Hippocampal formation (tissue), 2 donors: ENCODE measurements around the gene SAPCD1.
"Not testable (repeated sequence)": the region's sequence is repeated elsewhere in the genome, so short reads cannot be mapped to it uniquely, and the experiment has no call there.

Source experiments
- DNase-seq, 2 donors: peaks; one replicate each; lab custom pipeline; 2025; lab: John Stamatoyannopoulos, UW

The SAPCD1 gene

DNA sequence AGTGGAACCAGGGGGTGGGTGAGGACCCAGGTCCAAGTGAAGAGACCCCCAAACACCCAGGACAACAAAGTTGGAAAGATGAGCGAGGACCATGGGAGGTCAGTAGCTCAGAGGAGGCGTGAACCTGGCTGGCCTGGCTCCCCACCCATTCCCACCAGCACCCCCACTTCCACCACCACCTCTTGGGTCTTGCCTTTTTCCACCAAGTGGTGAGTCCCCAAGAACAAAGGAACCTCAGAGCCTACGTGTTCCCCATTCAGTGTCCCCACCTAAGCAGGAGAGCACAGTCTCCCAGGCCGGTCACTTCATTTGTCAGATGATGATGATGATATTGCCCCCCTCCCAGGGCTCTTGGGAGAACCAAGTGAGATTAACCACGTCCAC lies 15.2 kb downstream of the SAPCD1 start:
- DNase-seq, result no peak

DNA sequence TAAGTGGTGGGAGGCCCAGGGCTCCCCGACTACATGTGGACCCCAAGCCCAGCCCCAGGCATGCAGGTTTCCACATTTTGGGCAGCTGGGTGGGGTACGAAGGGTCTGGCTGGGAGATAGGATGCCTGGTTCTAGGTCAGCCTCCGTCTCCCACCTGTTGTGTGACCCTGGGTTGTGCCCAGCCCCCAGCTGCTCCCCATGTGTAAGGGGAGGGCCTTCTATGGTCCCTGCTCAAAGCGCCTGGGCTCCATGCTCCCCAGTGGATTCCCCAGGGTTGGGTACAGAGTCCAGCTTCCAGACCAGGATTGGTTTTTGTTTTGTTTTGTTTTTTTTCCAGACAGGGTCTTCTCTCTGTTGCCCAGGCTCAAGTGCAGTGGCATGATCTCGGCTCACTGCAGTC lies 15.7 kb downstream of the SAPCD1 start:
- no peak for DNase-seq

DNA sequence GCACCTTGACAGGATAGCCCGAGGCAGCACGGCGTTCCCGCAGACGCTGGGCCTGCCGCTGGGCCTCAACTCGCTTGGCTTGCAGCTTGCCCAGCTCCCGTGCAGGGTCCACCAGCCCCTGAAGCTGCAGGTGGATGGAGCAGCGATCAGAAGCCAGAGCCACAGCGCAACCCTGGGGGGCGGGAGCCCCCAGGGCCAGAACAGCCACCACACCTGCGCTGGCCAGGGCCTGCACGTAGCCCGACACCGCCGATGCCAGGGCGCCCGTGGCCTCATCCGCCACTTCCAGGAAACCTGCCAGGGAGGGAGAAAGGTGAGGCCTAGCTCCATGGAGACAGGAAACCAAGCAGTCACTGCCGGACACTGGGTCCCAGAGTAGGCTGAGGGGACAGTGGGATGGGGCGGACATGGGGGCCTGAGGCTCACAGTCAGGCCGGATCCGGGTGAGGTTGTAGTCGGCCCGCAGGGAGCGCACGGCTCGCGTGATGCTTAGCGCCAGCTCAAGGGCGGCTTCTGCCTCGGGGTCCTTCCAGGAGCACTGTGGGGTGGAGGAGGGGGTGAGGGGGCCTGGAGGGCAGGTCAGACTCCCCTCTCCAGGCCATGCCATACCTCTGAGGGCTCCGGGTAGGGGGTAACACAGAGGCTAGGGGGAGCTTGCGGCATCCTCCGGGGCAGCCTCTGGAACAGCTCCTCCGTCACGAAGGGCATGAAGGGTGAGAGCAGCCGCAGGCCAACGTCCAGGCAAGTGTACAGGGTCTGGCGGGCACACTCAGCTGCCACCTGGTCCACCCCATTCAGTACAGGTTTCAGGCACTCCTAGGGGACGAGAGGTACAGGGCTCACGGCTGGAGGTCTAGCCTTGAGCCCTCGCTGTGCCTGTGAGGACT lies 16.8 kb downstream of the SAPCD1 start:
- no peak for DNase-seq

DNA sequence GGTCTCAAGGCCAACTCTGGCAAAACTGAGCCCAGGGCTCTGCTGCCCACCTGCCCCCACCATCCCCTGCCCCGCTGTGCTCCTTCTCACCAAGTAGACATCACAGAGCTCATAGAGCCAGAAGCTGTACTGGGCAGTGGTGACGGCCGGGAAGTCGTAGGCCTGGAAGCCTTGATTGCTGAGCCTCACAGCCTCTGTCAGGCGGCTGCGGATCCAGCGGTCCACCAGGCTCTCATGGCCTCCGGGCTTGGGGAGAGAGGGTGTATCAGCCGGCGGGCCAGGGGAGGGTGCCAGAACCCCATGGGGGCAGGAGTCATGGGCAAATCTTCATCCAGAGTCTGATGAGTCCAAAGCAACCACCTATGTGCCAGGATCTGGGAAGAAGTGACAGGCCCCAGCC lies 17.5 kb downstream of the SAPCD1 start:
- DNase-seq, result no peak

DNA sequence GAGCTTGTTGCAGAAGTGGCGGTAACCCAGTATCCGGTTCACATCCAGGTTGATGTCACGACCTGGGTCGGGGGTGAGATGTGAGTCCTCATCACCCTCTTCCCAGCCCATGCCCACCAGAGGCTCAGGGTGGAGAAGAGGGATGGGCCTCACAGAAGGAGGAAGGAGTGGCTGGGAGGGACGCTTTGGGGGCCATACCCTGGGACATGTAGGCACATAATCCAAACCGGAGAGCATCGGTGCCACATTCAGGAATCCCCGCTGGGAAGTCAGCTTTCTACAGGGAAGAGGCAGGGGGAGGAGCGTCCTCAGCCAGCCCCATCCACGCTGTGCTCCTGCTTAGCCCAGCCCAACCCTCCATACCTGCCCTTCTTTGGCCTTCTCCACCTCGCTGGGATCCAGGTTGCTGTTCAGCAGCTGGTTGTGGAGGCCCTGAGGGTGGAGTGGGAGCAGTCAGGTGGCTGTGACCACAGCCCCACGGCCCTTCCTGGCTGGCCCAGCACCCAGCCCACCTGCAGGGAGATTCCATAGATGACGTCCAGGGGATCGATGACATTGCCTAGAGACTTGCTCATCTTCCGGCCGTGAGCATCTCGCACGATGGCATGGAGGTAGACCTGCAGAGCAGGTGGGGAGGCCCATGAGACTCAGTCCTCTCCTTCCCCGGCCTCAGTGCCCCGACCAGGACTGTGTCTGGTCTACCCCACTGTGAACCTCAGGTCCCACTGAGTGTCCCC lies 18.2 kb downstream of the SAPCD1 start:
- DNase-seq, result no peak

DNA sequence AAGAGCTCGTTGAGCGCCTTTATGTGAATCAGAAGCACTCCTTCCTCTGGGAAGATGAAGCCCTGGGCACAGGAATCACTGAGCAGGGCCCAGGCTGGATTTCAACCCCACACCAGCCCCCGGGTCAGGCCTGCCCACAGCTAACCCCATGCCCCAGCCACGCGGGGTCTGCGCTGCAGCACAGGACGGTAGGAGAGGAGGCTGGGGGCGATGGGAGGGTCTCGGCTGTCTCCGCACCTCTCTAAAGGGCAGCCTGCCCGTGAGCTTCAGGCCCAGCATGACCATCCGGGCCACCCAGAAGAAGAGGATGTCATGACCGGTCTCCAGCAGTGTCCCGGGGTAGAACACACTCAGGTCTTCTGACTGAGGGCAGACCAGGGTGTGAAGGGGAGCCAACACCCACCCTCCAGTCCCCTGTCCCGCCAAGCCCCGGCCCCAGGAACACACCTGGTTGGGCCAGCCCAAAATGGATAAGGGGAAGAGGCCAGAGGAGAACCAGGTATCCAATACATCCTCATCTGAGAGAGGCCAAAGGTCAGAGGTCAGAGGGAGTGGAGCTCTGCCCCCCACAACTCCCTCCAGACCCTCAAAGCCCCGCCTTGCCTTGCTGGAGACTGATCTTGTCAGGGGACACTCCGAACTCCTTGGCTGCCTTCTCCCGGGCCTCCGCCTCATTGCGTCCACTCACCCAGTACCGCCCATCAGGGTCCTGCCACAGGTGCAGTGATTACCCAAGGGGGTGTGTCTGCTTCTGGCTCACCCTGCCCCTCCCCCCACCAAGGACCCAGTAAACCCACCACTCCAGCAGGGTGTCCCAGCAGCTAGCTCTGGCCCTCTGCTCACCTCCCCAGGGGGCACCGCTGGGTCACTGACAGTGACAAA lies 19.0 kb downstream of the SAPCD1 start:
- no peak for DNase-seq

DNA sequence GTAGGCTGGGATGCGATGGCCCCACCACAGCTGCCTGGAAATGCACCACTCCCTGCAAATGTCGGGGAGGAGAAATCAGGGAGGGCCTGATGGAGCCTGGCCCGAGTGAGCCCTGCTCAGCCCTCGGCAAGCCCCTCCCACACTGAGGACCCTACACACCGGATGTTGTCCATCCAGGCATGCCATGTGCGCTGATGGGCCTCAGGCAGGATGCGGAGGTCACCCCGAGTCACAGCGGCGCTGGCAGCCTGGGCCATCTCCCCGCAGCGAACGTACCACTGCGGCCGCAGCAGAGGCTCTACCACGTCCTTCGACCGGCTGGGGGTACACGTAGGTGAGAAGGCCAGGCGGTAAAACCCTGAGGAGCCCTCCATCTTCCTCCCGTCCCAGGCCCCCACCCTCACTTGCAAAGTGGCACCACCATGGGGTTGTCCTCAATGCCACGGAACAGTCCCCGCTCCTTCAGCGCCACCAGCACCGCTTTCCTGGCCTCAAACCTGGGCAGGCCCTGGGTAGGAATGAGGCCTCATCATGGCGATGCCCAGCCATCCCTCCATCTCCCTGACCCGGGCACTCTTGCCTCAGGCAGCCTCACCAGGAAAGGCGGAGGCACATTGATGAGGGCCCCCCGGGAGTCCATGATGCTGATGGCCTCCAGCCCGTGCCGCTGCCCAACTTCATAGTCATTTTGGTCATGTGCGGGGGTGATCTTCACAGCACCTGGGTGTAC lies 19.8 kb downstream of the SAPCD1 start:
- DNase-seq, result no peak

DNA sequence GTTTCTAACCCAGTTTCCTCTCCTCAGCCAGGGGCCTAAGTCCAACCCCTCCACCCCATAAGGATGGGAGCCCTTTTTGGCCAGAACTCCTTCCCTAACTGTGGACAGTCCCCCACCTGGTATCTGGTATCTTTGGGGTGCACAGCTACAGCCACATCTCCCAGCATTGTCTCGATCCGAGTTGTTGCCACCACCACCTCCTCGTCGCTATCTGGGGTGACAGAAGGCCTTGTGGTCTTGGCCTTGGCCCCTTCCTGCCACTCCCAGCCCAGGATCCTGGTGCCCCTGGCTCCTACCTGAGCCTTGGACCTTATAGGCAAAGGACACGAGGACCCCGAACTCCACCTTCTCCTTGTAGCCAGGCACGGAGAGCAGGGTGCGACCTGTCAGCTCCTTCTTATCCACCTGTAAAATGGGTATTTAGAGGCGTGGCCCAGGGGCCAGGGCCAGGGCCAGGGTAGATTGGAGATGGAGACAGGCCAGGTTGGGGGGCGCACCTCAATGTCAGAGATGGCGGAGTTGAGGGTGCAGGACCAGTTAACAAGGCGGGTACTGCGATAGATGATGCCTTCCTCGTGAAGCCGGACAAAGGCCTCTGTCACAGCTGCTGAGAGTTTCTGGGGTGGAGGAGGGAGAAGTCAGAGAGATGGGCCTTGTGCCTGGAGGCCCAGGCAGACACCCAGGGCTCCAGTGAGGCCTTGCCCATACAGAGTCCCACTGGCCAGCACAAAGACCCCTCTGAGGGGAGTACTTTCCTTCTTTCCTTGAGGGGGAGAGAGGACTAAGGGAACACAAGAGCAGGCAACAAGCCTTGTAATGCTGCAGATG lies 21.9 kb downstream of the SAPCD1 start:
- no peak for DNase-seq

DNA sequence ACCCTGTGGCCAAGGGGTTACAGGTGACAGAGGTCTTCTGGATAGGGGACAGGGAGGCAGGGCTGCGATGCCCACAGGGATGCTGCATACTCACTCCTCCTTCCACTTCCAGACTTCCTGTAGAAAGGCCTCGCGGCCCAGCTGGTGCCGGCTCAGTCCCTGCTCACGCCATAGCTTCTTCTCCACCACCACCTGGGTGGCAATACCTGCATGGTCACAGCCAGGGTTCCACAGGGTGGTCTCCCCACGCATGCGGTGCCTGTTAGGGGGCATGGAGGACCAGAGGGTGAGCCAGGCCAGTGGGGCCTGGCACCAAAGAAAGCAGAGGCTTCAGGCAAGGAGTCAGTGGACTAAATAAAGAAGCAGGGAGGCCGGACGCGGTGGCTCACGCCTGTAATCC lies 23.0 kb downstream of the SAPCD1 start:
- no peak for DNase-seq

DNA sequence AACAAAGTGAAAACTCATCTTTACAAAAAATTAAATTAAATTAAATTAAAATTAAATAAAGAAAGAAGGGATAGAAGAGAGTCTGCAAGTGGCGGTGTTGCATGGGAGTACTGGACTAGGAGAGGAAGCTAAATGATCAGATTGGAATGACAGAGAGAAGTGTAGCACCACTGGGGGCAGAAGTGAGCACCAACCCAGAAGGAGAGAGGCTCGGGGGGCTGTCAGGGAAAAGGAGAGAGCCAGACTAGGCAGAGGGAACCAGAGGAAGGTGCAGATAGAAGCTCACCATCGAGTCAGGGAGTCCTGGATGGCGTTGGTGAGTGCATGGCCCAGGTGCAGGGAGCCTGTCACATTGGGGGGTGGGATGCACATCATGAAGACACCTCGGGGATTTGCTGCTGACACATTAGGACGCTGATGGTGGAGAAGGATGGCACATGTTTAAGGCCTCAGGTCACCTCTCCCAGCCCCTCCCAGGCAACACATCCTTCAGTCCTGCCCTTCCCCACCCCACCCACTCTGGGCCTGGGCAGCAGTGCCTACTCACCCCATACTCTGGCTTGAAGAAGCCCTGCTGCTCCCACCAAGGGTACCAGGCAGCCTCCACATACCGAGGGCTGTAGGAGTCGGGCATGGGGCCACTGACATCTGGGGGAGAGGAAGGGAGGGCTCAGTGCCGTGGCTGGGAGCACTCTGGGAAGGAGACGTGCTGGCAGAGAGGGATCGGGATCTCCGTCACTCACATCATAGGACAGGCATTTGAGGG lies 29.1 kb downstream of the SAPCD1 start:
- peak in 1 of 2 donors; percentile 50 for DNase-seq

DNA sequence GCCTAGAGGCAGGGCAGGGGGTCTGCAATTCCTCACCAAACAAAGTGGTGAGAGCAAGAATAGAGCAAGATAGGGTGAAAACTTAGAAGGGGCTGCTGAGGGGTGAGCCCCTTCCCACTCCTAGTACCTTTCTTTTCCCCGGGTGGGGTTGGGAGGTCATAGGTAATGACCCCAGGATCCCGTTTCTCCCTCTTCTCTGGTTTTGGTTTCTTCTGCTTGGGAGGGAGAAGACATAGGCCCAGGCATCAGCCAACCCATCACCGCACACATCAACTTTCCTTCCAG lies 29.6 kb downstream of the SAPCD1 start:
- DNase-seq, result no peak

DNA sequence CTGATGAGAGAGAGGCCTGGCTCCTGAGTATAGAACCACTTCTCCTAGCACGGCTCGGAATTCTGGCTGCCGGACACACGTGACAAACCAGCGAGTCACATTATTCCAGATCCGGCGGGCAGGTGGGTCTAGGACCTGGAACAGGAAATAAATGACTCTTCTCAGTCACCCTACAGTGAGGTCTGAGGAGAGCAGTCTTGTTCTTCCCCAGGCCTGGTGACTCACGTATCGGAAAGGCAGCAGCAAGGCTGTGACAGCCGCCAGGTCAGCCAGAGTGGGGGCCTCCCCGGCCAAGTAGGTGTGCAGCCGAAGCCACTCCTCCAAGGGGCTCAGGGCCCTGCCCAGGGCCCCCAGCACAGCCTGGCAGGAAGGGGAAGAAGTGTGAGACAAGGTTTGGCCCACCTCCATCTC lies 30.3 kb downstream of the SAPCD1 start:
- DNase-seq, result no peak

DNA sequence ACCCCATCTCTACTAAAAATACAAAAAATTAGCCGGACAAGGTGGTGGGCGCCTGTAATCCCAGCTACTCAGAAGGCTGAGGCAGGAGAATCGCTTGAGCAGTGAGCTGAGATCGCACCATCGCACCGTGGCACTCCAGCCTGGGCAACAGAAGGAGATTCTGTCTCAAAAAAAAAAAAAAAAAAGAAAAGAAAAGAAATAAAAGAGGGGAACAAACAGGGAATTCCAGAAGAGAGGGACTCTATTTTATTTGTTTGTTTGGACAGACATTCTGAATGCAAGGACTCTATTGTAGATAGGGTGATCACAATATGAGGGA lies 31.4 kb downstream of the SAPCD1 start:
- DNase-seq, result not testable (repeated sequence)

DNA sequence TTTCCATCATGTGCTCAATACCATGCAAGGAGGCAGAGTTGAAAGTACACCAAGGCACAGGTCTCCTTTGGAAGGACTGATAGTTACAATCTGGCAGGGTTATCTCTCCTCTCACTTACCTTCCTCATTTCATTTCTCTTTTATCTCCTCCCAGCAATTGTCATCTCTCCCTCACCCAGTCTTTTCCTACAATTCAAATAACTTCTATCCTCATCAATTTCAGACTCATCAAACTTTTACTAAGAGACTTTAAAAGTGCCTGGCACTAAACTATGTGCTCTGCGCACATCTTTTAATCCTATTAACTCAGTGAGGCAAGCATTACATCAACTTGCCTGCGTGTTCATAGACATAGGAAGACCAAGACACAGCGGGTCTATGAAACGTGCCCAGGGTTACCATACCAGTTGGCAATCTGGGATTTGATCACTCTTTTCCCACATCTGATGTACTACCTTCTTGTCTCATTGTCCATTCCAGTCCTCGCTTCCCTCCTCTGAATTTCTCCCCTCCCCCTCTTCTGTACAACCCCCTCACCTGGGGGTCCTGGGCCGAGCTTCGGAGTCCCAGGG lies 31.9 kb downstream of the SAPCD1 start:
- DNase-seq, result no peak

DNA sequence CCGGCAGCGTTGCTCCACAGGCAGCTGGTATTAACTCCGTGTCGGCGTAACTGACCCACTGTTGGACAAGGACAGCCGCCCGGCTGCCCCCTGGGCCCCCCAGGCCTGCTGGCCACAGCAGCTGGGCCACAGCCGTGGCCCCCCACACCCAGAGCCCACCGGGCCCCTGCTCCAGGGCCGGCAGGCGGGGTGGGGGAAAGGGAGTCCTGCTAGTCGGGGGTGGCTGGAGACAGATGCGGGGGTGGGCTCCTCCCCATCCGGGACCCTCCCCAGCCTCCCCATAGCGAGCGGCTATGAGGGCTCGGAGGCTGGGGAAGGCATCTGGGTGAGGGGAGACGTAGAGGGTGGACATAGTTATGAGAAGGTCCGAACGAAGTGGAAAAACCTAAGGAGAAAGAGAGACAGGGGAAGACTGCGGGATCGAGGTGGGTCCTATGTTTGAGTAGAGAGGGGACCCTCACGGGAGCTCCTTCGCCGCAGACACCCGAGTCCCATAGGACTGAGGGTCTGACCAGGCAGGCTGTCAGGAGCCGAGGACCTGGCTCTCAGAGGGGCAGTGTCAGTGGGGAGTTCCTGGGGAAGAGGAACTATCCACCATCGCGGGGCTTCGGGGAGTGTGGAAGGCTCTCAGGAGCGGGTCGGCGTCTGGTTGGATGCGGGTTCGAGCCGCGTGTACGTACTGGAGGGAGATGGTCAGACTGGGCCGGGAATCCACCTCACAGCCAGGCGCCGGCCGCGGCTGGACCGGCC lies 32.6 kb downstream of the SAPCD1 start:
- DNase-seq, result no peak

DNA sequence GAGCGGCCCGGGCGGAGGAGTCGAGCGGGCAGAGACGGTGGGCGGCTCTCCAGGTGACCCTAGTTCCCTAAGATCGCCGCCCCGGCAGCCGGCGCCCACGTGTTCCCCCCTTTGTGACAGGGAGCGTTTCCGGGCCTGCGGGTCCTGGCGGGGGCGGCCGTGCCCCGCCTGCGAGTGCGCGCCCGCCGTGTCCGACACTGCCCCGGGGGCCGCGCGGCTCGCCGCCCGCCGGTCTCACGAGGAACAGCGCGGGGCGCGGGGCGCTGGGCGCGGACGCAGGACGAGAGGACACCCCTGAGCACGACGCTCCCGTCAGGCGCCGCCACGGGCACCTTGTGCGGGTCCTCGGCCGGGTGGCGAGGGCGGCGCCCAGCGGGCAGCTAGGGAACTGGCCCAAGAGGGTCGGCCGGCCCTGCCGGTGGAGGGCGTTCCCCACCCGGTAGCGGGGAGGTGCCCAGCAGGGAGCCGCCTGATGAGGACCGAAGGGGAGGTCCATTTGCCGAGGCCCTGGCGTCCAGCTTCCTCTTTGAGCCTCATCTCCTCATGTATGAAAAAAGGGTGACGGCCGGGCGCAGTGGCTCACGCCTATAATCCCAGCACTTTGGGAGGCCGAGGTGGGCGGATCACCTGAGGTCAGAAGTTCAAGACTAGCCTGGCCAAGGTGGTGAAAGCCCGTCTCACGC lies 33.3 kb downstream of the SAPCD1 start, which contains the start of gene VARS1:
TSS of gene VARS1 (minus strand) at position 137 of the 683 bp plus-strand sequence. CDS start 535 bp downstream, outside the sequence.
- DNase-seq, result peak; percentile 86 to 87

DNA sequence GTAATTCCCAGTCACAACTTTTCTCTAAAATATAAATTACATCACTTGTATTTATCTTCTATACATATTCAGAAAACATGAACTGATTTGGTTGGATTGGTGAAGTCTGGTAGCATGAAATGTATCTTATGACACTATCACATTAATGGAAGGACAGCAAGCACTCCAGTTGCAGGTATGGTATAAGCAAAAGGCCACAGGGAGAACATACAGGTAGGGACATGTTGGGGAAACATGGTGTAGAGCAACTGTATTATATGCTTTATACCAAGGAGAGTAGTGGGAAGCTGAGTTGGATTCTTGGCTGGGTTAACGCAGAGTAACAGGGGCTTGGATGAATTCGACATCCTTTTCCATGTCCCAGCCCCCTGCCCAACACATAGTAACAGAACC lies 34.5 kb downstream of the SAPCD1 start:
- no peak for DNase-seq

DNA sequence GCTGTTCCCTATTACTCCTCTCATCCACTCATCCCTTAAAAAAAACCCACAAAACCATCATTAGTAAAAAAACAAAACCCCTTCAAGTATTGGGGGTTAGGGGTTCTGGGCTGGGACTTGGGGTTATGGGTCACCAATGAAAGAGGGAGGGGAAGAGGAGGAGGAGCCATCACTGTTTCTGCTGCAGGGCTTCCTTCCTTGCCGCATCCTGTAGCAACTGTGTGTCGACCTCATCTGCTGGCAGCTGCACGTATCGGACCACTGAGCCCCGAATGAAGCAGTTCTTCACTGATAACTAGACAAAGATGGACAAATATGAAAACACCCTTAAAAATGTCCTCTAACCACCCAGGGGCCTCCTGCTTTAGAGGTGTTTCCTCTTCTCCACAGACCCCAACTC lies 35.1 kb downstream of the SAPCD1 start:
- no peak for DNase-seq

DNA sequence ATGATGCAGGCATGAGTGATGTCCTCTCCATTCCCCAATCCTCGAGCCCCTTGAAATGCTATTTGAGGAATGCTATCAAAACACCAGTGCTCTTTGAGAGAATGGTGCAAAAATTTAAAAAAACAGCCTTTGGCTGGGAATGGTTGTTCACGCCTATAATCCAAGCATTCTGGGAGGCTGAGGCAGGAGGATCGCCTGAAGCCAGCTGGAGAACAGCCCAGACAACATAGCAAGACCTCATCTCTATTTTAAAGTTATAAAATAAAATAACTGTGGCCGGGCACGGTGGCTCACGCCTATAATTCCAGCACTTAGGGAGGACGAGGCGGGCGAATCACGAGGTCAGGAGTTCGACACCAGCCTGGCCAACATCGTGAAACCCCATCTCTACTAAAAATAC lies 37.3 kb downstream of the SAPCD1 start:
- DNase-seq, result no peak
